Keratinocyte (primary cell): ENCODE data around the gene KRT8.

Source experiments
- EZH2 ChIP-seq: IDR thresholded peaks from one replicate; pipeline ENCODE4 v1.6.1; 2012; ENCODE audit warnings: inconsistent platforms, mild to moderate bottlenecking, low read length, moderate library complexity
- TF ChIP-seq, protein P1 (sequence below), 3 experiments: IDR thresholded peaks in 1 of 3; conservative IDR thresholded peaks in 1 of 3; optimal IDR thresholded peaks in 1 of 3; 2 replicates in 2 of 3; 3 replicates in 1 of 3; pipeline versions ENCODE3 to v1.5.1; 2011; ENCODE audit warnings: low read length in 3 of 3, mild to moderate bottlenecking in 3 of 3, moderate library complexity in 2 of 3, control low read depth in 1 of 3, inconsistent platforms in 1 of 3; ENCODE audit not compliant: insufficient read depth in 2 of 3; ENCODE audit errors: extremely low read depth in 1 of 3

DNA sequence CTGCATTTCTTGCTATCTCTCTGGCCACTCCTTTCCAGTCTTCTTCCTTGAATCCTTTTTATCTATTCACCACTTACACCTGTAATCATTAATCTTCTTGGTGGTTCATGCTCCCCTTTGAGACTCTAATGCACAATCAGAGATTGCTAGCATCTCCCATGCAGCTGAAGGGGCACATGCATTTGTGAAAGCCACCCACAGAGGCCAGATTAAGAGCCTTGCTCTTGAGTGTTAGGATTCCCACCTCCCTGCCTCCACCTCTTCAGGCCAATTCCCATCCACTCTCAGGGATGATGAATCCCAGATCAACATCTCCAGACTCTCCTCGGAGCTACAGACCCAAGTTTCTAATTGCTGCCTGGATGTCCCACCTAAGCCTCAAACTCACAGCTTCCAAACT is 24.7 kb upstream of the KRT8 start:
- TF ChIP-seq, protein P1, sequence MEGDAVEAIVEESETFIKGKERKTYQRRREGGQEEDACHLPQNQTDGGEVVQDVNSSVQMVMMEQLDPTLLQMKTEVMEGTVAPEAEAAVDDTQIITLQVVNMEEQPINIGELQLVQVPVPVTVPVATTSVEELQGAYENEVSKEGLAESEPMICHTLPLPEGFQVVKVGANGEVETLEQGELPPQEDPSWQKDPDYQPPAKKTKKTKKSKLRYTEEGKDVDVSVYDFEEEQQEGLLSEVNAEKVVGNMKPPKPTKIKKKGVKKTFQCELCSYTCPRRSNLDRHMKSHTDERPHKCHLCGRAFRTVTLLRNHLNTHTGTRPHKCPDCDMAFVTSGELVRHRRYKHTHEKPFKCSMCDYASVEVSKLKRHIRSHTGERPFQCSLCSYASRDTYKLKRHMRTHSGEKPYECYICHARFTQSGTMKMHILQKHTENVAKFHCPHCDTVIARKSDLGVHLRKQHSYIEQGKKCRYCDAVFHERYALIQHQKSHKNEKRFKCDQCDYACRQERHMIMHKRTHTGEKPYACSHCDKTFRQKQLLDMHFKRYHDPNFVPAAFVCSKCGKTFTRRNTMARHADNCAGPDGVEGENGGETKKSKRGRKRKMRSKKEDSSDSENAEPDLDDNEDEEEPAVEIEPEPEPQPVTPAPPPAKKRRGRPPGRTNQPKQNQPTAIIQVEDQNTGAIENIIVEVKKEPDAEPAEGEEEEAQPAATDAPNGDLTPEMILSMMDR (optimal IDR thresholded peaks at IDR 0.05 in 1 of 3, IDR thresholded peaks at IDR 0.05 in 1 of 3, conservative IDR thresholded peaks at IDR 0.05 in 1 of 3; ENCODE audit: extremely low read depth in 1 of 3, insufficient read depth in 2 of 3, low read length in 3 of 3) = no peak
- no peak for TF ChIP-seq EZH2
